CD14-positive monocyte (primary cell): ENCODE data around the gene DSTYK. TPM values are rescaled to one million over a fixed set of nuclear protein-coding genes. Genes with fewer than 3 reads are reported as not detected.
"Not testable (repeated sequence)": the region's sequence is repeated elsewhere in the genome, so short reads cannot be mapped to it uniquely, and the experiment has no call there.

Experiments used
- DNase-seq, 3 donors: peaks; one replicate each; pipeline ENCODE4 v3.0.0-alpha.2; 2011 to 2022
- H2AFZ ChIP-seq: 2 replicates; pipeline ENCODE4 v1.6.0; 2012; ENCODE audit warnings: mild to moderate bottlenecking, low read depth, low read length, inconsistent platforms; ENCODE audit not compliant: insufficient read depth, poor library complexity, severe bottlenecking
- H3K27ac ChIP-seq, 2 donors: 1 replicate in 1 of 2; 2 replicates in 1 of 2; pipeline ENCODE4 v1.5.1; 2012 to 2013; ENCODE audit warnings: low read length in 2 of 2, control low read depth in 1 of 2, inconsistent platforms in 1 of 2, low read depth in 1 of 2, mild to moderate bottlenecking in 1 of 2
- H3K27me3 ChIP-seq, 2 donors: one replicate each; pipeline versions ENCODE4 v1.6.0 to v1.6.1; 2011 to 2013; ENCODE audit warnings: low read length in 2 of 2; ENCODE audit not compliant: control insufficient read depth in 2 of 2, insufficient read depth in 2 of 2
- H3K36me3 ChIP-seq, 2 donors: replicated peaks in 1 of 2; 1 replicate in 1 of 2; 2 replicates in 1 of 2; pipeline versions ENCODE4 v1.5.1 to v1.6.1; 2012 to 2013; ENCODE audit warnings: low read length in 2 of 2, control low read depth in 1 of 2, inconsistent platforms in 1 of 2, mild to moderate bottlenecking in 1 of 2; ENCODE audit not compliant: insufficient read depth in 2 of 2, control insufficient read depth in 1 of 2
- H3K4me1 ChIP-seq, 2 donors: 1 replicate in 1 of 2; 2 replicates in 1 of 2; pipeline versions ENCODE4 v1.5.1 to v1.6.1; 2012 to 2013; ENCODE audit warnings: low read length in 2 of 2, control low read depth in 1 of 2, inconsistent platforms in 1 of 2, mild to moderate bottlenecking in 1 of 2, moderate library complexity in 1 of 2; ENCODE audit not compliant: insufficient read depth in 2 of 2, control insufficient read depth in 1 of 2
- H3K4me2 ChIP-seq: replicated peaks from 2 replicates; pipeline ENCODE3; 2012; ENCODE audit warnings: low read length, moderate library complexity, mild to moderate bottlenecking; ENCODE audit not compliant: poor library complexity, severe bottlenecking; ENCODE audit errors: extremely low read depth
- H3K4me3 ChIP-seq, 3 experiments: fragments of 200-600 bp in 1 of 3; sonication (generic) in 1 of 3; replicated peaks in 1 of 3; 1 replicate in 2 of 3; 2 replicates in 1 of 3; pipeline ENCODE4 v1.5.1; 2011 to 2013; ENCODE audit warnings: low read length in 3 of 3, mild to moderate bottlenecking in 3 of 3, control low read depth in 2 of 3, low read depth in 2 of 3, inconsistent platforms in 1 of 3, moderate library complexity in 1 of 3
- H3K79me2 ChIP-seq: 2 replicates; pipeline ENCODE4 v1.6.0; 2012; ENCODE audit warnings: mild to moderate bottlenecking, control low read depth, inconsistent platforms, low read length, moderate library complexity; ENCODE audit not compliant: insufficient read depth
- H3K9ac ChIP-seq: 2 replicates; pipeline ENCODE4 v1.6.0; 2017; ENCODE audit warnings: low read length, mild to moderate bottlenecking; ENCODE audit not compliant: insufficient read depth, poor library complexity, severe bottlenecking
- H3K9me3 ChIP-seq, 2 donors: replicated peaks in 1 of 2; 1 replicate in 1 of 2; 2 replicates in 1 of 2; pipeline versions ENCODE4 v1.5.1 to v1.6.1; 2012 to 2013; ENCODE audit warnings: low read length in 2 of 2, control low read depth in 1 of 2; ENCODE audit not compliant: control insufficient read depth in 1 of 2, insufficient read depth in 1 of 2
- H4K20me1 ChIP-seq: 2 replicates; pipeline ENCODE4 v1.6.0; 2012; ENCODE audit warnings: mild to moderate bottlenecking, low read length, control low read depth, moderate library complexity; ENCODE audit not compliant: insufficient read depth
- H3K27ac Mint-ChIP-seq, 7 donors: one replicate each; pipeline ENCODE4 v1.8.0; 2020; ENCODE audit warnings: mild to moderate bottlenecking in 7 of 7, mixed read lengths in 7 of 7, moderate library complexity in 6 of 7, inconsistent platforms in 2 of 7
- H3K27me3 Mint-ChIP-seq, 3 donors: one replicate each; pipeline ENCODE4 v1.8.0; 2021 to 2022; ENCODE audit warnings: low read depth in 3 of 3, mild to moderate bottlenecking in 3 of 3, mixed read lengths in 3 of 3, moderate library complexity in 3 of 3, inconsistent platforms in 1 of 3
- H3K36me3 Mint-ChIP-seq, 2 donors: one replicate each; pipeline ENCODE4 v1.8.0; 2020; ENCODE audit warnings: mixed read lengths in 2 of 2, inconsistent platforms in 1 of 2, mild to moderate bottlenecking in 1 of 2
- H3K4me1 Mint-ChIP-seq: one replicate; pipeline ENCODE4 v1.8.0; 2020; ENCODE audit warnings: mild to moderate bottlenecking, mixed read lengths
- H3K4me3 Mint-ChIP-seq, 2 donors: one replicate each; pipeline ENCODE4 v1.8.0; 2020; ENCODE audit warnings: mild to moderate bottlenecking in 2 of 2, mixed read lengths in 2 of 2, moderate library complexity in 1 of 2
- H3K9me3 Mint-ChIP-seq, 7 donors: one replicate each; pipeline ENCODE4 v1.8.0; 2020 to 2022; ENCODE audit warnings: mixed read lengths in 7 of 7, mild to moderate bottlenecking in 6 of 7, moderate library complexity in 6 of 7, inconsistent platforms in 2 of 7
- CTCF ChIP-seq: fragments of 200-600 bp; IDR thresholded peaks from one replicate; pipeline ENCODE4 v1.8.0; 2022; ENCODE audit warnings: antibody characterized with exemption, mild to moderate bottlenecking
- WGBS: methylation state at CpG from one replicate; pipeline ENCODE4 v1.1.5; 2013; ENCODE audit warnings: missing lambda C conversion rate; ENCODE audit not compliant: insufficient coverage; 5-methylcytosine and 5-hydroxymethylcytosine counted together
- intact Hi-C, 2 donors: fragments of 100-400 bp; cut with micrococcal nuclease; formaldehyde crosslinking; loops; one replicate each; pipeline versions ENCODE4 v1.15.0 to v1.15.1; 2023
- polyA plus RNA-seq, 3 donors: library from polyadenylated mRNA; depleted of rRNA in 1 of 3; unstranded in 2 of 3; stranded (reverse) in 1 of 3; fragments of 300-500 nt in 2 of 3; fragments of >200 nt in 1 of 3; fragmentation: Illumina TruSeq in 2 of 3; gene quantifications; 1 replicate in 2 of 3; 2 replicates in 1 of 3; pipeline ENCODE4 v1.2.3, GENCODE V29; 2012 to 2021

DSTYK gene
- polyA plus RNA-seq, 3 donors, result 2.9 to 6.5 (median 3.8) TPM

DNA sequence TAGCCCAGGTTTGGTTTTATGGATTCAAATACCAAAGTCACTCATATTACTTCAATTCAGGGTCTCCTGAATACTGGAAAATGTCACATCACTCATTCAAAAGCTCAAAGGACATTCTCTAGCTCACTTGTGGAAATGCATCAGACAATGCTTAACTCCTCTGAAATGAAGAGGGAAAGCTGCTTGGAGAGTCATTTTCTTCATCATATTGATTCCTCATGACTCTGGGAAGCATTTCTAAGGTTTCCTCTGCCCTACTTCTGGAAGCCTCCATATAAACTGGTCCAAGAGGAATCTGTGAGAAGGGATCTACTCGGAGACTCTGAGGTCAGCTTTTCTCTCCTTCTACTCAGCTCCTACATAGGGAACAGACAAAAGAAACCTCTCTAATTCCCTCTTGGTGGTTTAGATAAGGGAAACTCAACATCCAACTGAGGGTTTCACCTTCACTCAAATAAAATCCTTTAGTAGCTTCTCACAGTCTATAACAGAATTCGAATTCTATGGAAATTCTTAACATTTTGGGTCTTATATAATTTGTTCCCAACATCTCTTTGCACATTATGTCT, 53.4 kb downstream of the DSTYK start:
- Histone ChIP-seq H3K4me2 (no peak overlapping the region), H3K9me3 (peaks cover 18 to 23% of the 10 kb centered on the region in 2 donors), H3K27ac (peak overlapping the region in 1 of 2 donors; percentile 6)

GRCh38 chr1:205155665-205156377, 55.7 kb downstream of the DSTYK start:
- intact Hi-C loops, H3K4me3 ChIP-seq: not testable (repeated sequence)
- peaks cover 82 to 87% of the 10 kb centered on the region in 2 donors for H3K36me3 Mint-ChIP-seq

More for the DNA sequence above, 53.4 kb downstream of the DSTYK start:
- peaks cover 86 to 93% of the 10 kb centered on the region in 2 donors for H3K36me3 ChIP-seq
- H2AFZ ChIP-seq, result no peak overlapping the region
- Mint-ChIP-seq H3K36me3 (peaks cover 94 to 99% of the 10 kb centered on the region in 2 donors), H3K4me3 (no peak overlapping the region), H3K27me3 (no peaks in the 10 kb centered on the region), H3K27ac (no peak overlapping the region), H3K9me3 (peaks cover 21 to 27% (median 22%) of the 10 kb centered on the region in 7 donors), H3K4me1 (no peaks in the 10 kb centered on the region)
- intact Hi-C loops, result no loop called here
- no peaks in the 10 kb centered on the region for H3K79me2 ChIP-seq
- DNase-seq, result no peak
- no peaks in the 10 kb centered on the region for H3K27me3 ChIP-seq
- no peaks in the 10 kb centered on the region for H3K4me1 ChIP-seq
- TF ChIP-seq CTCF, result no peak
- no peak overlapping the region for H3K9ac ChIP-seq
- no peaks in the 10 kb centered on the region for H4K20me1 ChIP-seq
- no peak overlapping the region for H3K4me3 ChIP-seq
- no CpG with 5 or more reads among the region's 2 CpGs for WGBS

More at GRCh38 chr1:205155665-205156377, 55.7 kb downstream of the DSTYK start:
- WGBS, result 67% methylated on average over 3 of the region's 3 CpGs
- H3K9me3 ChIP-seq, result peaks cover 18 to 23% of the 10 kb centered on the region in 2 donors
- H3K27ac ChIP-seq, H3K27me3 Mint-ChIP-seq, H3K4me2 ChIP-seq, H4K20me1 ChIP-seq, H3K9ac ChIP-seq, H3K4me1 Mint-ChIP-seq, H3K4me1 ChIP-seq, DNase-seq, H3K27me3 ChIP-seq, H3K79me2 ChIP-seq, H3K4me3 Mint-ChIP-seq, H3K27ac Mint-ChIP-seq, H2AFZ ChIP-seq: not testable (repeated sequence)
- peaks cover 81 to 86% of the 10 kb centered on the region in 2 donors for H3K36me3 ChIP-seq
- peaks cover 21 to 27% (median 22%) of the 10 kb centered on the region in 7 donors for H3K9me3 Mint-ChIP-seq
